HepG2 (cell line): Measurements from ENCODE around the gene PRPF38B. TPM values are rescaled to one million over a fixed set of nuclear protein-coding genes. Genes with fewer than 3 reads are reported as not detected.

ENCODE experiments used
- CREB3 ChIP-seq: sonication (generic); formaldehyde crosslinking; IDR thresholded peaks from 2 replicates; pipeline ENCODE4 v1.5.0; 2020; ENCODE audit warnings: missing genetic modification reagents
- CREBL2 ChIP-seq: sonication (generic); formaldehyde crosslinking; IDR thresholded peaks from 2 replicates; pipeline ENCODE4 v1.8.1; 2023; ENCODE audit warnings: missing genetic modification reagents, mild to moderate bottlenecking, borderline replicate concordance
- HIVEP1 ChIP-seq: sonication (generic); formaldehyde crosslinking; IDR thresholded peaks from 2 replicates; pipeline ENCODE4 v1.4.0; 2020; ENCODE audit warnings: mild to moderate bottlenecking, missing genetic modification reagents
- HMGA1 ChIP-seq: sonication (generic); formaldehyde crosslinking; conservative IDR thresholded peaks from 2 replicates; pipeline ENCODE4 v1.4.0; 2020; ENCODE audit warnings: missing genetic modification reagents
- IKZF4 ChIP-seq: sonication (generic); formaldehyde crosslinking; IDR thresholded peaks from 2 replicates; pipeline ENCODE4 v1.5.1; 2020; ENCODE audit warnings: borderline replicate concordance, mild to moderate bottlenecking, low read depth, missing genetic modification reagents; ENCODE audit errors: not compliant biosample characterization
- KLF16 ChIP-seq, 2 experiments: sonication (generic) in 1 of 2; formaldehyde crosslinking in 1 of 2; IDR thresholded peaks; 2 replicates each; pipeline versions ENCODE4 v1.6.1 to v1.8.0; 2016 to 2023; ENCODE audit warnings: missing genetic modification reagents in 2 of 2, missing compliant biosample characterization in 1 of 2
- NCOA5 ChIP-seq: sonication (generic); formaldehyde crosslinking; IDR thresholded peaks from 2 replicates; pipeline ENCODE4 v1.4.0; 2020; ENCODE audit warnings: missing genetic modification reagents
- PHF21A ChIP-seq: sonication (generic); formaldehyde crosslinking; IDR thresholded peaks from 2 replicates; pipeline ENCODE4 v1.5.0; 2020; ENCODE audit warnings: mild to moderate bottlenecking, missing genetic modification reagents
- POLR2AphosphoS5 ChIP-seq: IDR thresholded peaks from 2 replicates; pipeline ENCODE4 v1.6.1; 2012; ENCODE audit warnings: low read depth, low read length
- RBM39 ChIP-seq: fragments of 200-400 bp; formaldehyde crosslinking; IDR thresholded peaks from one replicate; pipeline ENCODE4 v1.6.1; 2018; ENCODE audit warnings: antibody characterized with exemption, mild to moderate bottlenecking, low read depth, low read length; ENCODE audit not compliant: poor library complexity, severe bottlenecking
- SP5 ChIP-seq: IDR thresholded peaks from 2 replicates; pipeline ENCODE4 v1.6.1; 2016; ENCODE audit warnings: low read depth, borderline replicate concordance
- STAT5B ChIP-seq: sonication (generic); formaldehyde crosslinking; IDR thresholded peaks from 2 replicates; pipeline ENCODE4 v1.4.0; 2020; ENCODE audit warnings: missing genetic modification reagents
- TCF7 ChIP-seq: sonication (generic); IDR thresholded peaks from 2 replicates; pipeline ENCODE4 v1.6.1; 2016; ENCODE audit warnings: antibody characterized with exemption, low read depth
- ZBTB25 ChIP-seq: IDR thresholded peaks from 2 replicates; pipeline ENCODE4 v1.6.1; 2018; ENCODE audit warnings: missing genetic modification reagents
- ZBTB38 ChIP-seq: sonication (generic); formaldehyde crosslinking; IDR thresholded peaks from 2 replicates; pipeline ENCODE4 v1.5.1; 2020; ENCODE audit warnings: mild to moderate bottlenecking, missing genetic modification reagents
- ZNF251 ChIP-seq: sonication (generic); formaldehyde crosslinking; IDR thresholded peaks from 2 replicates; pipeline ENCODE4 v1.9.0; 2021; ENCODE audit warnings: mild to moderate bottlenecking, missing genetic modification reagents
- ZNF354B ChIP-seq: sonication (generic); formaldehyde crosslinking; IDR thresholded peaks from 2 replicates; pipeline ENCODE4 v1.8.0; 2022; ENCODE audit warnings: mild to moderate bottlenecking, missing genetic modification reagents
- ZNF44 ChIP-seq: sonication (generic); formaldehyde crosslinking; IDR thresholded peaks from 2 replicates; pipeline ENCODE4 v1.5.1; 2020; ENCODE audit warnings: mild to moderate bottlenecking, missing genetic modification reagents
- ZNF441 ChIP-seq: sonication (generic); formaldehyde crosslinking; IDR thresholded peaks from 2 replicates; pipeline ENCODE4 v1.7.0; 2021; ENCODE audit warnings: missing genetic modification reagents, borderline replicate concordance
- ZNF460 ChIP-seq: sonication (generic); formaldehyde crosslinking; IDR thresholded peaks from 2 replicates; pipeline ENCODE4 v1.5.1; 2020; ENCODE audit warnings: missing genetic modification reagents, mild to moderate bottlenecking, borderline replicate concordance
- ZNF512 ChIP-seq: sonication (generic); formaldehyde crosslinking; IDR thresholded peaks from 2 replicates; pipeline ENCODE4 v1.4.0; 2020; ENCODE audit warnings: mild to moderate bottlenecking, missing genetic modification reagents
- ZNF572 ChIP-seq: sonication (generic); formaldehyde crosslinking; IDR thresholded peaks from 2 replicates; pipeline ENCODE4 v1.5.1; 2020; ENCODE audit warnings: mild to moderate bottlenecking, missing genetic modification reagents
- ZNF720 ChIP-seq: sonication (generic); formaldehyde crosslinking; IDR thresholded peaks from 2 replicates; pipeline ENCODE4 v1.4.0; 2020; ENCODE audit warnings: missing genetic modification reagents
- ZNF740 ChIP-seq: sonication (generic); formaldehyde crosslinking; IDR thresholded peaks from 2 replicates; pipeline ENCODE4 v1.4.0; 2020; ENCODE audit warnings: missing genetic modification reagents
- ZSCAN31 ChIP-seq: sonication (generic); formaldehyde crosslinking; IDR thresholded peaks from 2 replicates; pipeline ENCODE4 v1.5.0; 2020; ENCODE audit warnings: low read depth, mild to moderate bottlenecking, missing genetic modification reagents
- ZSCAN9 ChIP-seq: IDR thresholded peaks from 2 replicates; pipeline ENCODE4 v1.6.1; 2016; ENCODE audit warnings: borderline replicate concordance
- polyA plus RNA-seq, 8 experiments: library from polyadenylated mRNA; depleted of rRNA in 3 of 8; stranded (reverse) in 7 of 8; unstranded in 1 of 8; fragments of >200 nt; fragmentation: Illumina TruSeq in 4 of 8; extraction: Trizol in 4 of 8; gene quantifications; 2 replicates each; pipeline versions ENCODE4 v1.2.1 to v1.2.3, GENCODE V29; 2011 to 2016; ENCODE audit warnings: low read depth in 4 of 8, missing spikeins in 1 of 8, mixed read lengths in 1 of 8; ENCODE audit not compliant: insufficient read depth in 1 of 8
- total RNA-seq, 5 experiments: library from RNA; depleted of rRNA; stranded (reverse); fragments of >200 nt; fragmentation: Illumina TruSeq; extraction: Trizol; gene quantifications; 2 replicates each; pipeline ENCODE4 v1.2.3, GENCODE V29; 2016; ENCODE audit warnings: low read depth in 1 of 5

Gene PRPF38B
- total and polyA plus RNA-seq, 2 of the 13 experiments (the other 11 are each of a cell fraction or from before 2014, with no cell fraction given), result 25.7 to 29.7 TPM

GRCh38 chr1:108746382-108747170, 54.5 kb downstream of the PRPF38B start, which contains the start of gene STXBP3 (continued):
- TF ChIP-seq HMGA1, result no peak
- peak; percentile 49; the same call in 1 of the 2 replicates for TF ChIP-seq ZNF740 (CRISPR knock-in tag)
- TF ChIP-seq ZNF460 (CRISPR knock-in tag), result no peak
- no peak for TF ChIP-seq ZBTB25 (CRISPR knock-in tag)
- peak; percentile 36; the same call in 1 of the 2 replicates for TF ChIP-seq ZNF44 (CRISPR knock-in tag)
- TF ChIP-seq TCF7, result no peak
- no peak for TF ChIP-seq NCOA5
- TF ChIP-seq KLF16 (CRISPR knock-in tag; IDR thresholded peaks at IDR 0.05), result peak in 1 of 2 experiments; percentile 89; a peak in 2 of 4 replicates
- no peak for TF ChIP-seq ZNF512 (CRISPR knock-in tag)
- TF ChIP-seq STAT5B (CRISPR knock-in tag), result no peak
- peak; percentile 64 for TF ChIP-seq IKZF4 (CRISPR knock-in tag)
- peak; percentile 95 for TF ChIP-seq POLR2AphosphoS5
- 0 out of 2 replicates have a peak, but pooled peaks have one; percentile 35 for TF ChIP-seq CREBL2 (CRISPR knock-in tag)
- TF ChIP-seq ZSCAN31 (CRISPR knock-in tag), result 0 out of 2 replicates have a peak, but pooled peaks have one; percentile 66
- TF ChIP-seq ZNF354B (CRISPR knock-in tag), result no peak
- TF ChIP-seq ZNF572 (CRISPR knock-in tag), result peak; percentile 83; the same call in 1 of the 2 replicates
- TF ChIP-seq CREB3, result no peak
- peak; percentile 95 for TF ChIP-seq HIVEP1 (CRISPR knock-in tag)
- no peak for TF ChIP-seq RBM39
- peak; percentile 52; the same call in 1 of the 2 replicates for TF ChIP-seq SP5 (CRISPR knock-in tag)
- no peak for TF ChIP-seq PHF21A (CRISPR knock-in tag)
- TF ChIP-seq ZBTB38 (CRISPR knock-in tag), result no peak
- TF ChIP-seq ZNF251, result no peak
- TF ChIP-seq ZNF720 (CRISPR knock-in tag), result no peak
- TF ChIP-seq ZNF441 (CRISPR knock-in tag), result no peak; the same call in 1 of the 2 replicates
- TF ChIP-seq ZSCAN9 (CRISPR knock-in tag), result no peak
